Glutamatergic neuron (in vitro differentiated cells): ENCODE results near the gene SUB1. TPM values are rescaled to one million over a fixed set of nuclear protein-coding genes. Genes with fewer than 3 reads are reported as not detected.

Experiments
- DNase-seq: peaks from one replicate; pipeline ENCODE4 v3.0.0; 2022
- H3K27ac Mint-ChIP-seq: one replicate; pipeline ENCODE4 v1.8.0; 2020; ENCODE audit warnings: mild to moderate bottlenecking, mixed read lengths, inconsistent platforms; ENCODE audit not compliant: unreplicated experiment
- H3K27me3 Mint-ChIP-seq: one replicate; pipeline ENCODE4 v1.8.0; 2020; ENCODE audit warnings: mild to moderate bottlenecking, moderate library complexity, mixed read lengths, inconsistent platforms; ENCODE audit not compliant: unreplicated experiment
- H3K36me3 Mint-ChIP-seq: one replicate; pipeline ENCODE4 v1.8.0; 2020; ENCODE audit warnings: mild to moderate bottlenecking, mixed read lengths, inconsistent platforms; ENCODE audit not compliant: unreplicated experiment
- H3K4me1 Mint-ChIP-seq: one replicate; pipeline ENCODE4 v1.8.0; 2020; ENCODE audit warnings: mild to moderate bottlenecking, low read depth, mixed read lengths, inconsistent platforms; ENCODE audit not compliant: unreplicated experiment
- H3K4me3 Mint-ChIP-seq: one replicate; pipeline ENCODE4 v1.8.0; 2020; ENCODE audit warnings: mild to moderate bottlenecking, mixed read lengths, inconsistent platforms; ENCODE audit not compliant: unreplicated experiment
- H3K9me3 Mint-ChIP-seq: one replicate; pipeline ENCODE4 v1.8.0; 2020; ENCODE audit warnings: mild to moderate bottlenecking, moderate library complexity, mixed read lengths, inconsistent platforms; ENCODE audit not compliant: unreplicated experiment
- CTCF ChIP-seq: fragments of 200-600 bp; sonication (generic); IDR thresholded peaks from one replicate; pipeline ENCODE4 v1.5.0; 2021; ENCODE audit not compliant: partially characterized antibody, unreplicated experiment
- total RNA-seq: library from RNA; stranded (reverse); fragmentation: NEBNext Ultra II Directional; extraction: Animal tissue kit (Norgen Biotek cat#: 25700); gene quantifications from one replicate; pipeline ENCODE4 v1.2.1, GENCODE V29; 2021; ENCODE audit not compliant: unreplicated experiment

SUB1 gene
- total RNA-seq, 1 donor from 2014 or later = 172 TPM

- no peak for DNase-seq
- Mint-ChIP-seq H3K36me3 (no peaks in the 10 kb centered on the region), H3K4me3 (no peak overlapping the region), H3K4me1 (no peaks in the 10 kb centered on the region), H3K27ac (no peak overlapping the region), H3K27me3 (peaks cover under 1% of the 10 kb centered on the region), H3K9me3 (no peaks in the 10 kb centered on the region)
- no peak for TF ChIP-seq CTCF
These were observed 25.9 kb upstream of the SUB1 start for GRCh38 chr5:32559411-32559810.

- TF ChIP-seq CTCF = no peak
- Mint-ChIP-seq H3K9me3 (no peaks in the 10 kb centered on the region), H3K4me3 (no peak overlapping the region), H3K36me3 (no peaks in the 10 kb centered on the region), H3K27ac (no peak overlapping the region), H3K4me1 (no peaks in the 10 kb centered on the region), H3K27me3 (peaks cover 2% of the 10 kb centered on the region)
- DNase-seq = no peak
These were observed 25.4 kb upstream of the SUB1 start for GRCh38 chr5:32559921-32560320.

- Mint-ChIP-seq H3K9me3 (peaks cover 2% of the 10 kb centered on the region), H3K27me3 (peaks cover 2% of the 10 kb centered on the region), H3K4me3 (no peak overlapping the region), H3K36me3 (no peaks in the 10 kb centered on the region), H3K4me1 (no peaks in the 10 kb centered on the region), H3K27ac (no peak overlapping the region)
- no peak for DNase-seq
- no peak for TF ChIP-seq CTCF
These were observed 23.3 kb upstream of the SUB1 start for GRCh38 chr5:32562056-32562455.

GRCh38 chr5:32562843-32563242, 22.5 kb upstream of the SUB1 start:
- Mint-ChIP-seq H3K9me3 (peaks cover 2% of the 10 kb centered on the region), H3K4me1 (no peaks in the 10 kb centered on the region), H3K4me3 (no peak overlapping the region), H3K27ac (no peak overlapping the region), H3K27me3 (peaks cover 2% of the 10 kb centered on the region), H3K36me3 (no peaks in the 10 kb centered on the region)
- TF ChIP-seq CTCF = no peak
- no peak for DNase-seq

GRCh38 chr5:32563614-32564013, 21.7 kb upstream of the SUB1 start:
- no peak overlapping the region for H3K4me3 Mint-ChIP-seq
- H3K27me3 Mint-ChIP-seq = peaks cover 2% of the 10 kb centered on the region
- no peak for TF ChIP-seq CTCF
- H3K36me3 Mint-ChIP-seq = no peaks in the 10 kb centered on the region
- no peak overlapping the region for H3K27ac Mint-ChIP-seq
- H3K4me1 Mint-ChIP-seq = no peaks in the 10 kb centered on the region
- peaks cover 3% of the 10 kb centered on the region for H3K9me3 Mint-ChIP-seq
- no peak for DNase-seq
